Naive thymus-derived CD8-positive, alpha-beta T cell (primary cell): ENCODE data around the gene TMEM45A. TPM values are rescaled to one million over a fixed set of nuclear protein-coding genes. Genes with fewer than 3 reads are reported as not detected.
"Not testable (repeated sequence)": the region's sequence is repeated elsewhere in the genome, so short reads cannot be mapped to it uniquely, and the experiment has no call there.

Experiments used
- ATAC-seq, 2 donors: fragments of 150-1000 bp; cut with Tn5 transposase in 1 of 2; sonication (Bioruptor Pico), chemical (Tn5 transposase) in 1 of 2; 1 replicate in 1 of 2; 2 replicates in 1 of 2; pipeline ENCODE4 v1.10.0; 2021; ENCODE audit warnings: mild to moderate bottlenecking in 2 of 2, moderate library complexity in 2 of 2
- POLR2A ChIA-PET: fragments of 350-600 bp; sonication (Branson Sonifier 250); formaldehyde crosslinking; loops from one replicate; lab custom pipeline; 2021; ENCODE audit warnings: antibody characterized with exemption; lab: Charles Lee
- DNase-seq, 10 donors: peaks; one replicate each; pipeline versions ENCODE4 v3.0.0 to v3.0.0-alpha.2; 2020 to 2022
- H3K27ac Mint-ChIP-seq, 10 donors: one replicate each; pipeline ENCODE4 v1.8.0; 2020 to 2022; ENCODE audit warnings: mild to moderate bottlenecking in 10 of 10, mixed read lengths in 10 of 10, moderate library complexity in 4 of 10, inconsistent platforms in 1 of 10
- H3K27me3 Mint-ChIP-seq, 5 donors: one replicate each; pipeline ENCODE4 v1.8.0; 2021 to 2022; ENCODE audit warnings: mixed read lengths in 5 of 5
- H3K36me3 Mint-ChIP-seq, 3 donors: one replicate each; pipeline ENCODE4 v1.8.0; 2020 to 2022; ENCODE audit warnings: mixed read lengths in 3 of 3, mild to moderate bottlenecking in 2 of 3, inconsistent platforms in 1 of 3
- H3K4me1 Mint-ChIP-seq, 4 donors: one replicate each; pipeline ENCODE4 v1.8.0; 2021 to 2022; ENCODE audit warnings: mixed read lengths in 4 of 4
- H3K4me3 Mint-ChIP-seq, 10 donors: one replicate each; pipeline ENCODE4 v1.8.0; 2020 to 2022; ENCODE audit warnings: mild to moderate bottlenecking in 10 of 10, mixed read lengths in 10 of 10, moderate library complexity in 6 of 10, inconsistent platforms in 1 of 10
- H3K9me3 Mint-ChIP-seq, 9 donors: one replicate each; pipeline ENCODE4 v1.8.0; 2020 to 2022; ENCODE audit warnings: mixed read lengths in 9 of 9, mild to moderate bottlenecking in 3 of 9, inconsistent platforms in 1 of 9, moderate library complexity in 1 of 9
- polyA plus RNA-seq, 3 donors: library from polyadenylated mRNA; unstranded; fragments of 300-500 nt; fragmentation: Illumina TruSeq; gene quantifications; one replicate each; pipeline ENCODE4 v1.2.3, GENCODE V29; 2021
- total RNA-seq, 8 experiments: library from RNA in 2 of 8; stranded (reverse) in 2 of 8; gene quantifications; one replicate each; pipeline ENCODE4 v1.2.3 and lab custom pipeline; 2021 to 2026

The TMEM45A gene
- total and polyA plus RNA-seq, 5 experiments from 2014 or later: 0.08 to 0.21 TPM; not detected in 3

DNA sequence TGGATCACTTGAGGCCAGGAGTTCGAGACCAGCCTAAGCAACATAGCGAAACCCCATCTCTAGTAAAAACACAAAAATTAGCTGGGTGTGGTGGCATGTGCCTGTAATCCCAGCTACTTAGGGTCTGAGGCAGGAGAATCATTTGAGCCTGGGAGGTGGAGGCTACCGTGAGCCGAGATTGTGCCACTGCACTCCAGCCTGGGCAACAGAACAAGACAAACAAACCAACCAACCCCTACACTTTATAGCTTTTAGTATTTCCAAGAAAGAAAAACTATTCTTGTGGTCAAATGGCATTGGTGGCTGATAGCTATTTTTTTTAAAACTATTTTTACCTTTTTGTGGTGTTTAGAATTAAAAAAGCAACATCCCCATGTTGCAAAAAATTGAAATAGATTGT lies 7.2 kb downstream of the TMEM45A start:
- POLR2A ChIA-PET: no interaction called here
- Mint-ChIP-seq H3K9me3 (no peaks in the 10 kb centered on the region), H3K27ac (no peak overlapping the region), H3K36me3 (no peaks in the 10 kb centered on the region), H3K4me3 (no peak overlapping the region), H3K27me3 (peaks cover 21 to 37% (median 26%) of the 10 kb centered on the region in 5 donors), H3K4me1 (no peaks in the 10 kb centered on the region)
- no peak for DNase-seq
- no peak for ATAC-seq

DNA sequence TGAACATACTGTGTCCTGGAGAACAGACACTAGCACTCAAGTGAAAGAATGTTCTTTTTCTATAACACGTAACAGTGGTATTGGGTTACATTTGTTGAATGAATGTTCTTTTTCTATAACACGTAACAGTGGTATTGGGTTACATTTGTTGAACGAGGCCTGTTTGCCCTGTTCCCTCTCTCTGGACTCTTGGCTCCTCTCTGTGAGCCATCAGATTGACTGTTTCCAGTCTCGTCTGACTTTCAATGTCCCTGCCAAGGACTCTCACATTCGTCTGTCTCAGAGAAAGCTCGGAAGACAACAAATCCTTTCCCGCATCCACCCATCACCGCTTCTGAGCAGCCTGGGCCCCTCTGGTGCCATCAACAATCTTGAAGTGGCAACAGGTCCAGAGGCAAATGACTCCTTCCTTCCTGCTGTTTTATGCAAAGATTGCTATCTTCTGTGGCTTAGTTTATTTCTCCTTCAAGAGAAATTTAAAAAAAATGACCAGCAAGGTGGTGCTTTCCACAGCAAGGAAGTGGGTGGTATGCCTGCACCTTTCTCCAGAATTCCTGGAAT lies 8.0 kb downstream of the TMEM45A start:
- POLR2A ChIA-PET: no interaction called here
- no peak for ATAC-seq
- H3K4me1 Mint-ChIP-seq: no peaks in the 10 kb centered on the region
- H3K27me3 Mint-ChIP-seq: peaks cover 19 to 37% (median 23%) of the 10 kb centered on the region in 5 donors
- no peak overlapping the region for H3K4me3 Mint-ChIP-seq
- no peaks in the 10 kb centered on the region for H3K9me3 Mint-ChIP-seq
- no peak overlapping the region for H3K27ac Mint-ChIP-seq
- no peaks in the 10 kb centered on the region for H3K36me3 Mint-ChIP-seq
- DNase-seq: no peak

DNA sequence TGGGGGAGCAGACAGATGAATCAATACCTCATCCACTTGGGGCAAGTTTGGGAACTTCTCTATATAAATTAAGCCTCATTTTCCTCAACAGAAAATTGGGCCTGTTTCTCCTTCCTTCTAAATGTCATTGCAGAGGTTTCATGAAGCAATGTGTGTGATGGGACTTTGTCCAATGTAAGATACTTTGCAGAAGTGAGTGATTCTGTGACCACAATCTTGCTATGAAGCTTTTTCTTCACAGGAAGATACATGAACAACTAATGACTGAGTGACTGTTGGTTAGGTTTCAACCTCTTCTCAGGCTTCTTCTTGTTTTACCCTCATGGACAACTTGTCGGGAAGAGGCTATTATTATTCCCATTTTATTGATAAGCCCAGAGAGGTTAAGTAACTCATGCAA lies 11.0 kb downstream of the TMEM45A start:
- POLR2A ChIA-PET: no interaction called here
- H3K4me3 Mint-ChIP-seq: no peak overlapping the region
- H3K9me3 Mint-ChIP-seq: no peaks in the 10 kb centered on the region
- peaks cover 20 to 52% (median 42%) of the 10 kb centered on the region in 5 donors for H3K27me3 Mint-ChIP-seq
- DNase-seq (no peak), ATAC-seq (no peak)
- H3K36me3 Mint-ChIP-seq: peaks cover 0 to 5% (median 0%) of the 10 kb centered on the region in 3 donors
- no peak overlapping the region for H3K27ac Mint-ChIP-seq
- H3K4me1 Mint-ChIP-seq: no peaks in the 10 kb centered on the region

DNA sequence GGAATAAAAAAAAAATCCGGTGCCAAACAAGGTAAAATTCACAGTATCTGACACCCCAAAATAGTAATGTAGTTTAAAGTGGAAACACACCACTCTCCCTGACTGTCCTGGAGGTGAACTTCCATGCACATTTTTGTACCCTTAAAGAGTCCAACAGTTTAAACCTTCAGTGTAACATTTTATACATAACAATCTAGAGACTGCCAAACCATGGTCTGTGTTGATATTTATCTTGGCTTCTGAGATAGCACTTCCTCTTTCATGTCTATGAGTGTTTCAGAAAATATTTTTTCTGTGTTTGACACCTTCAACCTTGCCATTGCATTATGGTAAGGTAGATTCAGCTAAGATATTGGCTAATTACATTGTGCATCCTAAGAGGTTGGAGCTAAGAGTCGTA lies 13.9 kb downstream of the TMEM45A start:
- no peak overlapping the region for H3K27ac Mint-ChIP-seq
- peaks cover 20 to 57% (median 52%) of the 10 kb centered on the region in 5 donors for H3K27me3 Mint-ChIP-seq
- no peak overlapping the region for H3K4me3 Mint-ChIP-seq
- H3K4me1 Mint-ChIP-seq: no peaks in the 10 kb centered on the region
- H3K9me3 Mint-ChIP-seq: peaks cover 0 to 5% (median 0%) of the 10 kb centered on the region in 9 donors
- H3K36me3 Mint-ChIP-seq: peaks cover 0 to 5% (median 0%) of the 10 kb centered on the region in 3 donors
- no peak for DNase-seq
- no peak for ATAC-seq
- POLR2A ChIA-PET: no interaction called here

DNA sequence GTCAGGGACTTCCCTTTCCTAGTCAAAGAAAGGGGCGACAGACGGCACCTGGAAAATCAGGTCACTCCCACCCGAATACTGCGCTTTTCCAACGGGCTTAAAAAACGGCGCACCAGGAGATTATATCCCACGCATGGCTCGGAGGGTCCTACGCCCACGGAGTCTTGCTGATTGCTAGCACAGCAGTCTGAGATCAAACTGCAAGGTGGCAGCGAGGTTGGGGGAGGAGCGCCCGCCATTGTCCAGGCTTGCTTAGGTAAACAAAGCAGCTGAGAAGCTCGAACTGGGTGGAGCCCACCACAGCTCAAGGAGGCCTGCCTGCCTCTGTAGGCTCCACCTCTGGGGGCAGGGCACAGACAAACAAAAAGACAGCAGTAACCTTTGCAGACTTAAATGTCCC lies 17.4 kb downstream of the TMEM45A start:
- H3K4me1 Mint-ChIP-seq, H3K4me3 Mint-ChIP-seq, H3K9me3 Mint-ChIP-seq, H3K27ac Mint-ChIP-seq, H3K36me3 Mint-ChIP-seq, ATAC-seq, POLR2A ChIA-PET, DNase-seq: not testable (repeated sequence)
- peaks cover 9 to 48% (median 37%) of the 10 kb centered on the region in 5 donors for H3K27me3 Mint-ChIP-seq

DNA sequence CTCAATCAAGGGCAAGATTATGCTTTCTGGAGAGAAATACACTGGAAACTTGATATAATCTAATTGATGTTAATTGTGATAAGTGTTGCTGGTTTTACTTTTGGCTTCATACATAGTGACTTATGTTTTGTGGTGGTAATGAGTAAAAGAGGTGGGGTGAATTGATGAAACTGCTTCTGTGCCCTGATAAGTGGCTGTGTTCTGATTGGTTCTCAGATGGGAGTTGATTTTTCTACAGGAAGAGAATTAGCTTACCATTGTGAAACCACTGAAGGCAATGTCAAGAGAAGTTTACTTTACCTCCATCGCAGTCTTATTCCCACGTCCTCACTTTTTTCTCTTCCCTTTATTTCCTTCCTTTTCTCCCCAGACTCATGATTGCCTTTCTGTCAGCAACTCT lies 23.8 kb downstream of the TMEM45A start:
- Mint-ChIP-seq H3K27me3 (peaks cover 0 to 3% (median 0%) of the 10 kb centered on the region in 5 donors), H3K4me3 (no peak overlapping the region), H3K4me1 (no peaks in the 10 kb centered on the region), H3K27ac (no peak overlapping the region), H3K36me3 (no peaks in the 10 kb centered on the region), H3K9me3 (no peaks in the 10 kb centered on the region)
- POLR2A ChIA-PET: no interaction called here
- DNase-seq (no peak), ATAC-seq (no peak)

DNA sequence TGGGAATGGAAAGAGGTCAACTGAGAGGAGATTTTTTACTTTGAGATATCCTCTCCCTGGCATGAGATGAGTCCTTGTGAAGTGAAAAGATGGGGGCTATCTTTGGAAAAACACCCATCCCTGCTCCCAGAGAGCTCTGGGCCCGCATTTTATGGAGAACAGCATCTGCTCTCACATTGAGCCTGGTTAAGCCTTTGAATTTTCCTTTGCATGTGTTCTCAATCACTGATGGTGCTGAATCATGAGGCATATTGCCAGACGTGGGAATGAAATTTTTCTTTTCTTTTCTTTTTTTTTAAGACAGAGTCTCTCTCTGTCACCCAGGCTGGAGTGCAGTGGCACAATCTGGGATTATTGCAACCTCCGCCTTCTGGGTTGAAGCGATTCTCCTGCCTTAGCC lies 24.4 kb downstream of the TMEM45A start:
- no peaks in the 10 kb centered on the region for H3K4me1 Mint-ChIP-seq
- H3K36me3 Mint-ChIP-seq: no peaks in the 10 kb centered on the region
- H3K27me3 Mint-ChIP-seq: no peaks in the 10 kb centered on the region
- ATAC-seq: no peak
- no peak overlapping the region for H3K27ac Mint-ChIP-seq
- no peaks in the 10 kb centered on the region for H3K9me3 Mint-ChIP-seq
- POLR2A ChIA-PET: no interaction called here
- no peak overlapping the region for H3K4me3 Mint-ChIP-seq
- no peak for DNase-seq

DNA sequence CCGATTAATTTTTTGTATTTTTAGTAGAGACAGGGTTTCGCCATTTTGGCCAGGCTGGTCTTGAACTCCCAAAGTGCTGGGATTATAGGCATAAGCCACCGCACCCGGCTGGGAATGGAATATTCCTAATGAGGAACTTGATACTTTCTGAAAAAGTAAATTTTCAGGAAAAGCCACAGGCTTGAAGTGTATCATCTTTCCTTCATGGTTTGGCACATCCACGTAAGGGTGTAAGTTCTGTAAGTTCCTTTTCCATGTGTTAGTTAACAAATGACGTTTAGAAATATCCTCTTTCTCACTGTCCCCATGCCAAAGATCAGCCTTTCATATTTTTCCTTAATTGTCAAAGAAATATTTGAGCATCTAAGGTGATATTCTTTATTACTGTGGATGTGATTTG lies 24.9 kb downstream of the TMEM45A start:
- H3K27ac Mint-ChIP-seq: no peak overlapping the region
- no peaks in the 10 kb centered on the region for H3K36me3 Mint-ChIP-seq
- no peak for ATAC-seq
- H3K27me3 Mint-ChIP-seq: no peaks in the 10 kb centered on the region
- H3K4me1 Mint-ChIP-seq: no peaks in the 10 kb centered on the region
- POLR2A ChIA-PET: no interaction called here
- no peaks in the 10 kb centered on the region for H3K9me3 Mint-ChIP-seq
- DNase-seq: no peak
- no peak overlapping the region for H3K4me3 Mint-ChIP-seq

DNA sequence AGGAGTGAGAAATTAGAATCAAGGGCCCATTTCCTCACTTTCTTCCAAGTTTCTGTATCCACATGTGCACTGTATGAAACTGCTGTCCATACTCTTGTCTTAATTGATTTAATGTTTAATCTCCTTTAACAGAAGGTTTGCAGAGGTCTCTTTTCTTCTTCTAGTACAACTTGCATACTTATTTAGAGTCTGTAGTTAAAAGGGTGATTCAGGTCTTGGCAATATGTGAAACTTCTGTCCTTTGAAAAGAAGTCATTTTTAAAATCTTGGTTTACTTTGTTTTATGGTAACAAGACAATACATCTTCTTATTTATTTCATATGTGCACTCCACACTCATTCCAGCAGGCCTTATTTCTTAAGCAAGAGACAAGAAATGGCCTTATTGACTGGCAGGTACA lies 25.8 kb downstream of the TMEM45A start:
- ATAC-seq (no peak), DNase-seq (no peak)
- no peaks in the 10 kb centered on the region for H3K9me3 Mint-ChIP-seq
- no peak overlapping the region for H3K27ac Mint-ChIP-seq
- H3K36me3 Mint-ChIP-seq: no peaks in the 10 kb centered on the region
- no peaks in the 10 kb centered on the region for H3K27me3 Mint-ChIP-seq
- H3K4me3 Mint-ChIP-seq: no peak overlapping the region
- H3K4me1 Mint-ChIP-seq: no peaks in the 10 kb centered on the region
- POLR2A ChIA-PET: no interaction called here

DNA sequence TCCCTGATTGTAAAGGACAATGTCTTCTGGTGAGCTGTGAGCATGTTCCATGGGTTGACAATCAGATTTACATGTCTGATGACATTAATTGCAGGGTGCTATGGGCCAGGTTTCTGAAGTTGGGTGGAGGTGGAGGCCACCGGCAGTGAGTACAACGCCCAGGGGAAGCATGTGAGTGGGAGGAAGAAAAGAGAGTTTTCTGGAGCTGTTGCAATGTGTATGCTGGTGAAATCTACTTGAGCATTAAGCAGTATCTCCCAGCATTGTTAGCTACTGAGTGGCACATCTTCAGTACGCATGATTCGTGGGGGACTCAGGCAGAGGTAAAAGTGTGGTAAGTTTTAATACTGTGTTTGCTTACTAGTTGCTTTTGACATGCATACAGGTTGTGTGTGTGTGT lies 26.6 kb downstream of the TMEM45A start:
- no peak for DNase-seq
- no peak overlapping the region for H3K27ac Mint-ChIP-seq
- no peaks in the 10 kb centered on the region for H3K36me3 Mint-ChIP-seq
- POLR2A ChIA-PET: no interaction called here
- H3K9me3 Mint-ChIP-seq: no peaks in the 10 kb centered on the region
- H3K4me1 Mint-ChIP-seq: no peaks in the 10 kb centered on the region
- peaks cover 0 to 3% (median 2%) of the 10 kb centered on the region in 5 donors for H3K27me3 Mint-ChIP-seq
- H3K4me3 Mint-ChIP-seq: no peak overlapping the region
- ATAC-seq: no peak

DNA sequence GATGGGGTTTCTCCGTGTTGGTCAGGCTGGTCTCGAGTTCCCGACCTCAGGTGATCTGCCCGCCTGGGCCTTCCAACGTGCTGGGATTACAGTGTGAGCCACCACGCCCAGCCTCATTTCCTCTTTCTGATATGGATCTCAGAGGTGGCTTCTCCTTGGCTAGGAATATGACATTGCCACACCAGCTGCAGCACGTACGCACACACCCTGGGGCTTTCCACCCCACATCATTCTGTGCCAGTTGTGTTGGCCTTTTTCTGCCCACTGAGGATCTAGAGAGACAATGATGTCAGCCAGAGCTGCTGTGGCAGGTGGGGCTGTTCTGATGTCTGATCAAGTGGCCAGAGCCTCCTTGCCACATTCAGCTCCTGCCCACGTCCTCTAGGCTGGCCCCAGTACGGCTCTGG lies 29.0 kb downstream of the TMEM45A start:
- ATAC-seq (no peak), DNase-seq (no peak)
- Mint-ChIP-seq H3K4me1 (no peaks in the 10 kb centered on the region), H3K27ac (no peak overlapping the region), H3K4me3 (no peak overlapping the region), H3K27me3 (peaks cover 5 to 11% (median 9%) of the 10 kb centered on the region in 5 donors), H3K36me3 (no peaks in the 10 kb centered on the region), H3K9me3 (no peaks in the 10 kb centered on the region)
- POLR2A ChIA-PET: no interaction called here

DNA sequence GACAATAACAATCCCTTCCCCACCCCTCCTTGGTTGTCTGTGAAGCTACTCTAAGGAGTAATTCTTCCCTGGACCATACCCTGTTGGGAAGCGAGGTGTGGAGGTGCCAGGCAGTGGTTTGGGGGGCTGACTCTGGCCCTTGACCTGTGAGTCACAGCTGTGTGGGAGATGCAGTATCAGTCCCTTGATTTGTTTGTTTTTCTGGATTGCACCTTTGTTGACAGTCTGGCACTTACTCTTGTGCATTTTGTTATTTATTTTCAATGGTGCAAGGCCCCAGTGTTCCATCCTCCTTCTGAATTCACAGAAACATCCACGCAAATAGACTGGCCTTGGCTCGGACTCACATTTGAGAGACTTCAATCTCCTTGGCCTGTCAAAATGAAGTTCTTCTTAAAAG lies 29.7 kb downstream of the TMEM45A start:
- ATAC-seq: no peak

DNA sequence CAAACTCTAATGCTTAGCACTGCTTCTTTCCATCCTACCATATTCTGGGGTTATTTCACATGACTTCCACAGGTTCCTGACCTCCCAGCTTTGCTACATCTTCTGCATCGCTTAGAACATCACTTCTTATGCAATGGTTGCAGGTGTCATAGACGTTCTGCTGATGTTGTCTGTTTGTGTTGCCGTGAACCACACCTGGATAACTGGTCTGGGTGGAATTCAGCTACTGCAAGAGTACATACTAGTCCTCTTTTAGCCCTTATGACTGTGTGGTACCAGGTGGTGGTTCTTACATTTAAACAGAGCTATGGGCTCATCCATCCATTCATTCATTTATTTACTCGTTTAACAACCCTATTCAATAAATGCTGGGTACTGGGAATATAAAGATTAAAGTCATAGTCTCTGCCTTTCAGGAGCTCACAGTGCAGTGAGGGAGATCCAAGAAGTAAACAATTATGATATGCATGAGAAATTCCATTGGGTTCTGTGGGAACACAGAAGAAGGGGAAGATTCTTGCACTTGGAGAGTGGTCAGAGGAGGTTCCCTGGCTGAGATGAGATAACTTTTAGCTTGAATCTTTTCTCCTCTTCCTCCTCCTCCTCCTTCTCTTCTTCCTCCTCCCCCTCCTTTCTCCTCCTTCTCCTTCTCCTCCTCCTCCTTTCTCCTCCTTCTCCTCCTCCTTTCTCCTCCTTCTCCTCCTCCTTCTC lies 30.8 kb downstream of the TMEM45A start:
- Mint-ChIP-seq H3K27me3 (peaks cover 5 to 12% (median 10%) of the 10 kb centered on the region in 5 donors), H3K27ac (no peak overlapping the region)

More for the DNA sequence above, 29.7 kb downstream of the TMEM45A start:
- Mint-ChIP-seq H3K27ac (no peak overlapping the region), H3K27me3 (peaks cover 5 to 12% (median 9%) of the 10 kb centered on the region in 5 donors), H3K4me1 (no peaks in the 10 kb centered on the region), H3K4me3 (no peak overlapping the region), H3K36me3 (no peaks in the 10 kb centered on the region), H3K9me3 (no peaks in the 10 kb centered on the region)
- POLR2A ChIA-PET: no interaction called here
- no peak for DNase-seq

More for the DNA sequence above, 30.8 kb downstream of the TMEM45A start:
- POLR2A ChIA-PET: no interaction called here
- Mint-ChIP-seq H3K9me3 (no peaks in the 10 kb centered on the region), H3K36me3 (no peaks in the 10 kb centered on the region), H3K4me3 (no peak overlapping the region), H3K4me1 (no peaks in the 10 kb centered on the region)
- ATAC-seq (no peak), DNase-seq (no peak)
